Measurements from ENCODE around the gene NANS. TPM values are rescaled to one million over a fixed set of nuclear protein-coding genes. Genes with fewer than 3 reads are reported as not detected.
A peak's percentile ranks its signal among the peaks of the same experiment; 100 is the strongest.

Gene NANS
- total and polyA plus RNA-seq, 2 of the 8 experiments (the other 6 are each of a cell fraction or from before 2014, with no cell fraction given), result 56.5 to 67.3 TPM

- H2BK15ac ChIP-seq (ENCODE audit: low read length), result no peak overlapping the region
- H4K5ac ChIP-seq (ENCODE audit: insufficient read length, low read depth, low read length), result no peak overlapping the region
- no peak overlapping the region for H4K8ac ChIP-seq (ENCODE audit: extremely low read depth, insufficient read depth, low read length)
- H3K4me2 ChIP-seq (ENCODE audit: insufficient read depth in 1 of 2, low read depth in 2 of 2, low read length in 2 of 2), result no peak overlapping the region
- H4K20me1 ChIP-seq (replicated peaks in 1 of 2; ENCODE audit: control insufficient read depth in 1 of 2, insufficient read depth in 2 of 2, low read length in 2 of 2), result peaks cover 4 to 7% of the 10 kb centered on the region in 2 experiments
- no peak overlapping the region for H2BK12ac ChIP-seq (ENCODE audit: low read depth, low read length)
- no peak overlapping the region for H3K4me3 ChIP-seq (ENCODE audit: extremely low read depth in 1 of 4, insufficient read depth in 2 of 4, low read depth in 3 of 4, low read length in 4 of 4)
- no peak overlapping the region for H2BK20ac ChIP-seq (ENCODE audit: low read length)
- no peak overlapping the region for H3K18ac ChIP-seq (ENCODE audit: extremely low read depth, low read length)
- H3K4ac ChIP-seq (replicated peaks; ENCODE audit: insufficient read length, low read depth, low read length), result no peak overlapping the region
- DNase-seq (ENCODE audit: low read depth in 1 of 2, low spot score in 2 of 2) (no peak), FAIRE-seq (peak; percentile 36)
- ChIA-PET POLR2A (ENCODE audit: partially characterized antibody) (interaction anchor here (1.4 to 1.7 kb wide), 2 partner anchors 135 to 172 kb away, joined by 5 to 6 read pairs; partner anchors contain the start of gene TBC1D2), CTCF (ENCODE audit: partially characterized antibody) (interaction anchor here (3.5 kb wide), 1 partner anchor 10 kb away, joined by 29 read pairs; no protein-coding TSS in a partner anchor)
- peaks cover 2 to 28% (median 10%) of the 10 kb centered on the region in 4 experiments; a peak in 5 of 8 replicates for H3K36me3 ChIP-seq (ENCODE audit: control insufficient read depth in 2 of 4, insufficient read depth in 4 of 4, low read length in 3 of 4)
- H2AK5ac ChIP-seq (ENCODE audit: low read depth, low read length), result no peak overlapping the region
- H3K23ac ChIP-seq (ENCODE audit: insufficient read length), result no peak overlapping the region
- no peak overlapping the region for H4K91ac ChIP-seq (replicated peaks; ENCODE audit: insufficient read length, low read length)
- H3K4me1 ChIP-seq (replicated peaks in 1 of 4; ENCODE audit: control insufficient read depth in 3 of 4, insufficient read depth in 4 of 4, low read length in 3 of 4), result peaks cover 2 to 10% (median 6%) of the 10 kb centered on the region in 4 experiments; a peak in 4 of 7 replicates
- no peaks in the 10 kb centered on the region; a peak in 1 of 4 replicates for H3K9me3 ChIP-seq (ENCODE audit: insufficient read depth in 2 of 2, low read depth in 1 of 2, low read length in 1 of 2)
- no peaks in the 10 kb centered on the region for H3K79me2 ChIP-seq (ENCODE audit: control insufficient read depth in 1 of 2, insufficient read depth in 2 of 2, low read length in 2 of 2)
- H2AFZ ChIP-seq (ENCODE audit: low read length), result no peak overlapping the region
- no peak overlapping the region for H3K56ac ChIP-seq (replicated peaks; ENCODE audit: insufficient read length, low read depth, low read length)
- 89% methylated on average over 7 of the region's 7 CpGs; no CpG with 5 or more reads in 1 of the 2 experiments for WGBS, 2 experiments (ENCODE audit: extremely low coverage in 1 of 2, insufficient coverage in 1 of 2, insufficient read length in 1 of 2, insufficient replicate concordance in 2 of 2, low coverage in 1 of 2, low lambda C conversion rate in 2 of 2, missing lambda C conversion rate in 1 of 2)
- peaks cover 2% of the 10 kb centered on the region; the same call in 1 of the 2 replicates for H3K23me2 ChIP-seq (ENCODE audit: low read depth, low read length)
- H3K9ac ChIP-seq (replicated peaks in 1 of 4; ENCODE audit: extremely low read depth in 1 of 4, low read depth in 3 of 4, low read length in 3 of 4), result no peak overlapping the region
- H2BK120ac ChIP-seq (replicated peaks; ENCODE audit: low read depth, low read length), result no peak overlapping the region
- no peak overlapping the region for H3K14ac ChIP-seq (ENCODE audit: insufficient read length)
- no peaks in the 10 kb centered on the region; a peak in 2 of 7 replicates for H3K27me3 ChIP-seq (replicated peaks in 1 of 4; ENCODE audit: control insufficient read depth in 3 of 4, extremely low read depth in 1 of 4, insufficient read depth in 3 of 4, low read length in 3 of 4)
- no peak overlapping the region for H2BK5ac ChIP-seq (ENCODE audit: low read depth, low read length)
- H3K79me1 ChIP-seq (ENCODE audit: low read depth, low read length), result no peaks in the 10 kb centered on the region
- H3K27ac ChIP-seq (ENCODE audit: low read depth, low read length), result no peak overlapping the region
- TF ChIP-seq TAF1 (IDR thresholded peaks at IDR 0.05; ENCODE audit: low read depth, low read length), result no peak
- no peak for TF ChIP-seq SAP30 (IDR thresholded peaks at IDR 0.05; ENCODE audit: insufficient read depth, insufficient replicate concordance, low read length)
- no peak for TF ChIP-seq KDM5A (IDR thresholded peaks at IDR 0.05; ENCODE audit: low read length)
- no peak for TF ChIP-seq CTCF (IDR thresholded peaks at IDR 0.05; ENCODE audit: control extremely low read depth in 1 of 3, insufficient read depth in 1 of 3, low read depth in 1 of 3, low read length in 3 of 3)
- TF ChIP-seq KDM4A (IDR thresholded peaks at IDR 0.05; ENCODE audit: low read depth, low read length, severe bottlenecking), result no peak
- TF ChIP-seq CEBPB (IDR thresholded peaks at IDR 0.05; ENCODE audit: low read depth, low read length), result no peak
- TF ChIP-seq TAF7 (optimal IDR thresholded peaks at IDR 0.05; ENCODE audit: borderline replicate concordance, low read depth, low read length), result no peak
- TF ChIP-seq RXRA (IDR thresholded peaks at IDR 0.05; ENCODE audit: insufficient read depth, low read depth, low read length), result no peak
- no peak for TF ChIP-seq HDAC2 (IDR thresholded peaks at IDR 0.05; ENCODE audit: borderline replicate concordance in 1 of 2, low read depth in 2 of 2, low read length in 2 of 2)
These were observed 27.1 kb downstream of the NANS start for GRCh38 chr9:98083566-98084183.
